Measurements from ENCODE around the gene UVRAG. TPM values are rescaled to one million over a fixed set of nuclear protein-coding genes. Genes with fewer than 3 reads are reported as not detected.

UVRAG gene
- total RNA-seq, 2 donors from 2014 or later = 12.8 to 13.7 TPM

DNA sequence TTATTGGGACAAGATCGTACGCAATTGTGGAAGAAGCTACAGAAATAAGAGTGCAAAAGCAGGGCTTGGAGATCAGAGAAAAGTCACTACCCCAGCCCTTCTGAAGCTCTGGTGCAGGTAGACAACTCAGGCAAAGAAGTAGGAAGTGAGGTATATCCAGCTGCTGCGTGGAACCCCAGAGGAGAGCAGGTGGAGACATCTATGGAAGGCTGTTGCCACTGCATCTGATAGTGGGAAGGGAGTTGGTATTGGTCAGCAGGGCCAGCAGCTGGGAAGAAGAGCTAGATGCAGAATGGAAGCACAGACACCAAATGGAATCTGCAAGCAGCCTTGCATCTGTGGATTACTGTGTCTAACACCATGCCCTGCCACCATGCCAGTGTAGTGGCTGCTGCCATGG is 226.2 kb downstream of the UVRAG start:
- no peak overlapping the region for H3K4me3 ChIP-seq
- H3K27me3 ChIP-seq = no peaks in the 10 kb centered on the region
- no peak overlapping the region for H3K27ac ChIP-seq
- intact Hi-C loops (cut with DNase I) = no loop called here
- no peaks in the 10 kb centered on the region for H3K36me3 ChIP-seq
- H3K9ac ChIP-seq (ENCODE audit: low read depth in 2 of 2, low read length in 2 of 2) = no peak overlapping the region
- no peaks in the 10 kb centered on the region for H3K9me3 ChIP-seq
- TF ChIP-seq, protein P1, sequence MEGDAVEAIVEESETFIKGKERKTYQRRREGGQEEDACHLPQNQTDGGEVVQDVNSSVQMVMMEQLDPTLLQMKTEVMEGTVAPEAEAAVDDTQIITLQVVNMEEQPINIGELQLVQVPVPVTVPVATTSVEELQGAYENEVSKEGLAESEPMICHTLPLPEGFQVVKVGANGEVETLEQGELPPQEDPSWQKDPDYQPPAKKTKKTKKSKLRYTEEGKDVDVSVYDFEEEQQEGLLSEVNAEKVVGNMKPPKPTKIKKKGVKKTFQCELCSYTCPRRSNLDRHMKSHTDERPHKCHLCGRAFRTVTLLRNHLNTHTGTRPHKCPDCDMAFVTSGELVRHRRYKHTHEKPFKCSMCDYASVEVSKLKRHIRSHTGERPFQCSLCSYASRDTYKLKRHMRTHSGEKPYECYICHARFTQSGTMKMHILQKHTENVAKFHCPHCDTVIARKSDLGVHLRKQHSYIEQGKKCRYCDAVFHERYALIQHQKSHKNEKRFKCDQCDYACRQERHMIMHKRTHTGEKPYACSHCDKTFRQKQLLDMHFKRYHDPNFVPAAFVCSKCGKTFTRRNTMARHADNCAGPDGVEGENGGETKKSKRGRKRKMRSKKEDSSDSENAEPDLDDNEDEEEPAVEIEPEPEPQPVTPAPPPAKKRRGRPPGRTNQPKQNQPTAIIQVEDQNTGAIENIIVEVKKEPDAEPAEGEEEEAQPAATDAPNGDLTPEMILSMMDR (IDR thresholded peaks at IDR 0.05) = no peak
- H3K4me1 ChIP-seq = no peaks in the 10 kb centered on the region
- DNase-seq = no peak

DNA sequence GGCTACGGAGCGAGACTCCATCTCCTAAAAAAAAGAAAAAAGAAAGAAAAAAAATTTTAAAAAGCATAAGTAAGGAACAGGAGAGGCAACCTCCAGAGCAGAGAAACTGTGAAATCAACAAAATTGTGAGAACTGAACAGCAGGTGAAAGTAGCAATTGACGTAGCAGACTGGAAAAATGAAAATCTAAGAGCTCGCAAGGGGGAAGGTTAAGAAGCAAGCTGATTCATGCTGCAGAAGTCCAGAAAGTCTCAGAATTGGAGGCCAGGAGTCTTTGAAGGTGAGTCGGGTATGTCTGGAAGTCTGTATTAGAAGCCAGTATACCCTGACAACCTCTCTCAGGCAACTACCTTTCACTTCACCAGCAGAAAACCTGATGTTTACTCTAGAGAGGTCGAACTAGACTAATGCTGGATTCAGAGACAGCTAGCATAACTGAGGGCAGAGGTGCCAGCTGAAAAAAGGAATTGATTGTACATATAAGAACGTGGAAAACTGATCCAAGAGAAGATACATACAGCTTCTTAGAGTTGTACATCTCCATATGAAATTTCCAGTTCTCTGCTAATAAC is 229.8 kb downstream of the UVRAG start:
- H3K9ac ChIP-seq (ENCODE audit: low read depth in 2 of 2, low read length in 2 of 2) = no peak overlapping the region
- H3K4me3 ChIP-seq = no peak overlapping the region
- no peak overlapping the region for H3K27ac ChIP-seq
- H3K36me3 ChIP-seq = no peaks in the 10 kb centered on the region
- no peaks in the 10 kb centered on the region for H3K27me3 ChIP-seq
- no peak for DNase-seq
- TF ChIP-seq, protein P1 (IDR thresholded peaks at IDR 0.05) = no peak
- H3K4me1 ChIP-seq = no peaks in the 10 kb centered on the region
- no peaks in the 10 kb centered on the region for H3K9me3 ChIP-seq
- intact Hi-C loops (cut with DNase I) = no loop called here

DNA sequence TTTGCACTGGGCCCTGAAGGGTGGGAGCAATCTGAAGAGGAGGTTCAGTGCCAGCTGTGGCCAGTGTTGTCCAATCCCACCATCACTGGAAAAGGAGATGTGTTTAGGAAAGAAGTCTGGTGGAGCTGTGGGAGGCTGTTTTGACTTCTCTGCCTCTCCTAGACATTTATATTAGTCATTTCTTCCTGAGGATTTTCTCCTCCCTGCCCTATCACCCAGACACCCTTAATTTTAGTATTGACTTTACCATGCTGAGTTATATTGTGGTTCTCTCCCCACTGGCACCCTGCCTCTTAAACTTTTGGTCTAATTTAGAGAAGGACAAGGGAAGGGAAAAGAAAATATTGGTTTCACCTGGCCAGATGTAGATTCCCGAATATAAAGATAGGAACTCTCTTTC is 232.2 kb downstream of the UVRAG start:
- Histone ChIP-seq H3K36me3 (no peaks in the 10 kb centered on the region), H3K27ac (no peak overlapping the region), H3K4me3 (no peak overlapping the region), H3K9ac (ENCODE audit: low read depth in 2 of 2, low read length in 2 of 2) (no peak overlapping the region), H3K4me1 (no peaks in the 10 kb centered on the region), H3K27me3 (no peaks in the 10 kb centered on the region), H3K9me3 (no peaks in the 10 kb centered on the region)
- no peak for DNase-seq
- TF ChIP-seq, protein P1 (IDR thresholded peaks at IDR 0.05) = no peak
- intact Hi-C loops (cut with DNase I) = no loop called here

DNA sequence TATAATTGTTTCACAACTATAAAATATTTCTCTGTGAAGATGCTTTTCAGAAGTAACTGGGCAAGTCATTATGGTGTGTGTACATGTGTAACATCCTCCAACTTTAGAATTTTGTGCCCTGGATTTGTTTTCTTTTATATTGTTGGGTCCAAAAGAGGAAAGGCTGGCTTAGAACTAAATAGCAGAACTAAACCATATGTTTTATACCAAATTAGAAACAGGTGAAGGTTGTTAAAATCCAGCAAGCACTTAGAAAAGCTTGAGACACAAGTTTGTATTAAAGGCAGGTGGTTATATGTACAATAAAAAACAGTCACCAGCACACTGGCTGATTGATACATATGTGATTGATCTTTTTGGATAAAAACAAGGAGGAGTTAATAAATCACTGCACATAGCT is 232.8 kb downstream of the UVRAG start:
- no peaks in the 10 kb centered on the region for H3K4me1 ChIP-seq
- H3K27ac ChIP-seq = no peak overlapping the region
- no peak for DNase-seq
- no peak overlapping the region for H3K9ac ChIP-seq (ENCODE audit: low read depth in 2 of 2, low read length in 2 of 2)
- H3K36me3 ChIP-seq = no peaks in the 10 kb centered on the region
- TF ChIP-seq, protein P1 (IDR thresholded peaks at IDR 0.05) = no peak
- no peaks in the 10 kb centered on the region for H3K27me3 ChIP-seq
- no peak overlapping the region for H3K4me3 ChIP-seq
- H3K9me3 ChIP-seq = no peaks in the 10 kb centered on the region
- intact Hi-C loops (cut with DNase I) = no loop called here

DNA sequence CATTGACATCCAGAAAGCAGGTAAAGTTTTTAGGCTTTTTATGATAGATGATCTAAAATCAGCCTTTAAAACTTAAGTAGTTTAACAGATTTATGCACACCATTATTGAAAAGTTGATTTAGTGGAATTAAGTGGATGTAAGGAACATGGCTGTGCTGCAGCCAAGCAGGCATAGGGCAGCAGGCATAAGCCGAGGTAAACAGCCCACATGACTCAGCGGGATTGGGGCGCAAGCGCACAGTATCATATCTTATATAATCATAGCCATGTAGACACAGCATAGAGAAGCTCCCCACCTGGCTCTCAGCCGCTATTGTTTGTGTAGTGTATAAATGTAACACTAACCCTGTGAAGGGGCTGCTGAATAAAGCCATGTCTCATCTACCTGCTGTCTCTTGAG is 233.8 kb downstream of the UVRAG start:
- no peaks in the 10 kb centered on the region for H3K27me3 ChIP-seq
- H3K27ac ChIP-seq = no peak overlapping the region
- TF ChIP-seq, protein P1 (IDR thresholded peaks at IDR 0.05) = no peak
- H3K36me3 ChIP-seq = no peaks in the 10 kb centered on the region
- no peak for DNase-seq
- intact Hi-C loops (cut with DNase I) = no loop called here
- H3K4me1 ChIP-seq = no peaks in the 10 kb centered on the region
- H3K9me3 ChIP-seq = no peaks in the 10 kb centered on the region
- no peak overlapping the region for H3K9ac ChIP-seq (ENCODE audit: low read depth in 2 of 2, low read length in 2 of 2)
- no peak overlapping the region for H3K4me3 ChIP-seq
